ENCODE measurements around the gene ANKMY1. TPM values are rescaled to one million over a fixed set of nuclear protein-coding genes. Genes with fewer than 3 reads are reported as not detected.
"Not testable (repeated sequence)": the region's sequence is repeated elsewhere in the genome, so short reads cannot be mapped to it uniquely, and the experiment has no call there.

Gene ANKMY1
- total and polyA plus RNA-seq, 8 donors = 6.9 to 20.1 (median 10.7) TPM

DNA sequence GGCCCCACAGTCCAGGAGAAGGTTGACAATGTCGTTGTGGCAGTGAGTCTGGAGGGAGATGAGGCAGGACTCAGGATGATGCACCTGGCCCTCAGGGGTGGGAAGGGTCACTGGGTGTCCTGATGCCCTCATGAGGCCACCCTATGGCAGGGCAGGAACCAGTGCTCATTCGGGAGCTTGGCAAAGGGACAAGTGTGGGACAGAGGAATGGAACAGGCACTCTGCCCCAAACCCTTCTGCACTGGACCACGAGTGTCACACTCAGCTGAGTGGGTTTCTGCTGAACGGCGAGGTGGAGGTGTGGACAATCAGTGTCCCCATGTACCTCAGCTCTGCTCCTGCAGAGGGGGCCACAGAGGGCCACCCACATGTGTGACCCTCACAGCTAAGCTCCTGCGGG lies 32.0 kb downstream of the ANKMY1 start:
- H3K36me3 ChIP-seq = peaks cover 0 to 14% (median 0%) of the 10 kb centered on the region in 3 donors
- no peak for FAIRE-seq

DNA sequence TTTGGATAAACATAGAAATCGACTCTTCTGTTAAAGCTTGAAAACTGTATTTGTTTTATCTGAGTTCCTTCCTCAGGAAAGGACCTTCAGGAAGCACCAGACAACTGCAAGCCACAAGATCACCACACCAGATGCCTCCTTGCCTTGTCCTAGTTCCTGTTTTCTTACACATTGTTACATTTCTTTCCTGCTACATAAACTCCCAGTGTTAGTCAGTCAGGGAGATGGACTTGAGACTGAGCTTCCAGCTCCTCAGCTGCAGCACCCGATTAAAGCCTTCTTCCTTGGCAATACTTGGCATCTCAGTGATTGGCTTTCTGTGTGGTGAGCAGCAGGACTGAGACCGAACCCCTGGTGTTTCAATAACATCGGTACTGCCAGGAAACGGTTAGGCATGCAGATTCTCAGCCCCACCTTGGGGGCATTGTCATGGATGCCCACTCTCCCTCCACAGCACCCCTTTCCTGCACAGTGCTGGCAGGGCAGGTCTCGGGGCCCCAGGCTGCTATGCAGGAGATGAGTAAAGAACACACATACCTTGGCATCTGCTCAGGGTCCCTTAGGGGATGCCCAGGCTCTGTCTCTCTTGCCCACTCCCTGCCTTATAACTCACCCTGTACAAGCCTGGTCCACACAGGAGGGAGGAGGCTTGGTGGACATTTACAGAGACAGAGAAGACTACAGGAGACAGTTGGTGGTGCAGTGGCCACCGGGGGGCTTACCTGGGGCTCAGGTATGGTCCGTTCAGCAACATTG lies 32.6 kb downstream of the ANKMY1 start:
- Histone ChIP-seq H3K36me3 (peaks cover 0 to 14% (median 0%) of the 10 kb centered on the region in 3 donors), H3K27ac (no peak overlapping the region), H3K4me3 (no peak overlapping the region), H3K9me3 (no peaks in the 10 kb centered on the region), H3K4me1 (no peaks in the 10 kb centered on the region), H3K27me3 (no peaks in the 10 kb centered on the region)
- WGBS, 2 donors = 89 to 91% methylated on average over 8 of the region's 8 CpGs
- DNase-seq = peak in 2 of 6 donors; percentile 25 to 28
- ATAC-seq = no peak
- TF ChIP-seq, protein P1, sequence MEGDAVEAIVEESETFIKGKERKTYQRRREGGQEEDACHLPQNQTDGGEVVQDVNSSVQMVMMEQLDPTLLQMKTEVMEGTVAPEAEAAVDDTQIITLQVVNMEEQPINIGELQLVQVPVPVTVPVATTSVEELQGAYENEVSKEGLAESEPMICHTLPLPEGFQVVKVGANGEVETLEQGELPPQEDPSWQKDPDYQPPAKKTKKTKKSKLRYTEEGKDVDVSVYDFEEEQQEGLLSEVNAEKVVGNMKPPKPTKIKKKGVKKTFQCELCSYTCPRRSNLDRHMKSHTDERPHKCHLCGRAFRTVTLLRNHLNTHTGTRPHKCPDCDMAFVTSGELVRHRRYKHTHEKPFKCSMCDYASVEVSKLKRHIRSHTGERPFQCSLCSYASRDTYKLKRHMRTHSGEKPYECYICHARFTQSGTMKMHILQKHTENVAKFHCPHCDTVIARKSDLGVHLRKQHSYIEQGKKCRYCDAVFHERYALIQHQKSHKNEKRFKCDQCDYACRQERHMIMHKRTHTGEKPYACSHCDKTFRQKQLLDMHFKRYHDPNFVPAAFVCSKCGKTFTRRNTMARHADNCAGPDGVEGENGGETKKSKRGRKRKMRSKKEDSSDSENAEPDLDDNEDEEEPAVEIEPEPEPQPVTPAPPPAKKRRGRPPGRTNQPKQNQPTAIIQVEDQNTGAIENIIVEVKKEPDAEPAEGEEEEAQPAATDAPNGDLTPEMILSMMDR (IDR thresholded peaks at IDR 0.05) = no peak
- no peak for FAIRE-seq
- intact Hi-C loops (cut with DNase I) = no loop called here

More for the DNA sequence above, 32.0 kb downstream of the ANKMY1 start:
- Histone ChIP-seq H3K9me3 (no peaks in the 10 kb centered on the region), H3K27me3 (no peaks in the 10 kb centered on the region), H3K27ac (no peak overlapping the region), H3K4me1 (no peaks in the 10 kb centered on the region), H3K4me3 (no peak overlapping the region)
- WGBS, 2 donors = 91 to 96% methylated on average over 6 of the region's 6 CpGs
- TF ChIP-seq, protein P1 (IDR thresholded peaks at IDR 0.05) = no peak
- intact Hi-C loops (cut with DNase I) = no loop called here
- ATAC-seq (no peak), DNase-seq (peak in 2 of 6 donors; percentile 11 to 32)

GRCh38 chr2:240523451-240524281 lies 34.1 kb downstream of the ANKMY1 start:
- DNase-seq (peak in 2 of 6 donors; percentile 41 to 55), ATAC-seq (no peak), FAIRE-seq (no peak)
- Histone ChIP-seq H3K4me1 (no peaks in the 10 kb centered on the region), H3K36me3 (peaks cover 0 to 14% (median 0%) of the 10 kb centered on the region in 3 donors), H3K27ac (no peak overlapping the region), H3K9me3 (no peaks in the 10 kb centered on the region), H3K4me3 (no peak overlapping the region), H3K27me3 (no peaks in the 10 kb centered on the region)
- intact Hi-C loops (cut with DNase I) = no loop called here
- 97% methylated on average over 32 of the region's 32 CpGs for WGBS, 2 donors
- TF ChIP-seq, protein P1 (IDR thresholded peaks at IDR 0.05) = no peak

DNA sequence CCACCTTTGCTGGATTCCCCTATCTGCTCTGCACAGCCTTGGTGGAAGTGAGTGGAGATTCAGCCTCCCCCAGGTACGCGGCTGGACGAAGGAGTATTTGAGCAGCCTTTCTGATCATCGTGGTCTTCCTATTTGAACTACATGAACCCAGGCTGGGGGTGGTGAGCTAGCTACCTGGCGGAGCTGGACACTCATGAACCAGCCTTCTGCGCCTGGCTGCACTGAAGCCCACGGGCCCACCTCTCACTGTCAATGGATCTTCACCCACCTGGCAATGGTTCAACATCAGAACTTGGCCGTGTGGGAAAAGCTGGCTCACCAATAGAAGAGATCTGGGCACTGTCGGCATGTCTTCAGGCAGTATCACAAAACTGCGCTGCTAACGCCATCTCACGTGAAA lies 35.4 kb downstream of the ANKMY1 start:
- no peaks in the 10 kb centered on the region for H3K27me3 ChIP-seq
- no peaks in the 10 kb centered on the region for H3K4me1 ChIP-seq
- no peak overlapping the region for H3K4me3 ChIP-seq
- intact Hi-C loops (cut with DNase I) = no loop called here
- FAIRE-seq = no peak
- peak in 2 of 6 donors; percentile 11 to 22 for DNase-seq
- H3K9me3 ChIP-seq = no peaks in the 10 kb centered on the region
- peaks cover 0 to 14% (median 0%) of the 10 kb centered on the region in 3 donors for H3K36me3 ChIP-seq
- no peak for ATAC-seq
- H3K27ac ChIP-seq = no peak overlapping the region
- WGBS, 2 donors = 94 to 96% methylated on average over 12 of the region's 12 CpGs
- TF ChIP-seq, protein P1 (IDR thresholded peaks at IDR 0.05) = no peak

DNA sequence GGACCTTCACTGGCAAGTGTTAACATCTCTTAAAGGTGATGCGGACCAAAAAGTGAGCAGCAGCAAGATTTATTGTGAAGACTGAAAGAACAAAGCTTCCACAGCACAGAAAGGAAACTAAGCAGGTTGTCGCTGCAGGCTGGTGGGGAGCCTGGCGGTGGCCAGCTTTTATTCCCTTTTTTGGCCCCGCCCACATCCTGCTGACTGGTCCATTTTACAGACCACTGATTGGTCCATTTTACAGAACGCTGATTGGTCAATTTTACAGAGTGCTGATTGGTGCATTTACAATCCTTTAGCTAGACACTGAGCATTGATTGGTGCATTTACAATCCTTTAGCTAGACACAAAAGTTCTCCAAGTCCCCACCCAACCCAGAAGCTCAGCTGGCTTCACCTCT lies 35.9 kb downstream of the ANKMY1 start:
- DNase-seq = peak in 1 of 6 donors; percentile 2
- H3K4me1 ChIP-seq; H3K27me3 ChIP-seq; H3K27ac ChIP-seq; ATAC-seq; intact Hi-C loops (cut with DNase I); H3K9me3 ChIP-seq; FAIRE-seq; H3K4me3 ChIP-seq: not testable (repeated sequence)
- H3K36me3 ChIP-seq = peaks cover 0 to 14% (median 0%) of the 10 kb centered on the region in 3 donors
- 94 to 97% methylated on average over 5 of the region's 5 CpGs for WGBS, 2 donors

Measured in pancreas (tissue), 10 donors.